ENCODE results near the gene KIF19. TPM values are rescaled to one million over a fixed set of nuclear protein-coding genes. Genes with fewer than 3 reads are reported as not detected.

The KIF19 gene
- total RNA-seq, 1 experiment from 2014 or later: not detected

DNA sequence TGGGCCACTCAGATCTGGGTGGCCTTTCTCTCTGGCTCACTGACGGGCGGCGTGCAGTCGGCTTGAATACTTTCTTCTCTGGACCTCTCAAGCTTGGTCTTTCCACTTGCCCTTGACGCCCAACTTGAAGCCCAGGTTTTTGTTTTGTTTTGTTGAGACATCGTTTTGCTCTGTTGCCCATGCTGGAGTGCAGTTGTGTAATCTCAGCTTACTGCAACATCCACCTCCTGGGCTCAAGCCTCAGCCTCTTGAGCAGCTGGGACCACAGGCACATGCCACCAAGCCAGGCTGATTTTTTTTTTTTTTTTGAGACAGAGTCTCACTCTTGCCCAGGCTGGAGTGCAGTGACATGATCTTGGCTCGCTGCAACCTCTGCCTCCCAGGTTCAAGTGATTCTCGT is 22.7 kb upstream of the KIF19 start:
- DNase-seq (ENCODE audit: low read depth): no peak

DNA sequence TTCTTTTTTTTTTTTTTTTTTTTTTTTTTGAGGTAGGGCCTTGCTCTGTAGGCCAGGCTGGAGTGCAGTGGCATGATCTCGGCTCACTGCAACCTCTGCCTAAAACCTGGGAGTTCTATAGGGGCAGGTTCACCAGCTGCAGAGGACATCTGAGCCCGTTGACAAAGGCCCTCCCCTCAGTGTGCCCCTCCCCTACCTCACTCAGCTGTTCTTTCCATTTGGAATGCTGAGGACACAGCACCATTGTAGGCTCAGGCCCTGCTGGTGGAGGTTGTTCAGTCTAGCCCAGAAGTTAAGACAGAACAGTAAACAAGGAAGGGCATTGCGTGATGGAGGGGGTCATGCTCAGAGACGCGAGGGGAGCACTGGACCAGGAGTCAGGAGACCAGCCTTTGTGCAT is 21.8 kb upstream of the KIF19 start:
- DNase-seq (ENCODE audit: low read depth): no peak

GRCh38 chr17:74305865-74306654 is 20.0 kb upstream of the KIF19 start:
- peak; percentile 10 for DNase-seq (ENCODE audit: low read depth)

GRCh38 chr17:74307984-74308773 is 17.8 kb upstream of the KIF19 start:
- DNase-seq (ENCODE audit: low read depth): peak; percentile 28

- no peak for DNase-seq (ENCODE audit: low read depth)
Measured at GRCh38 chr17:74309902-74310301, 16.1 kb upstream of the KIF19 start.

DNA sequence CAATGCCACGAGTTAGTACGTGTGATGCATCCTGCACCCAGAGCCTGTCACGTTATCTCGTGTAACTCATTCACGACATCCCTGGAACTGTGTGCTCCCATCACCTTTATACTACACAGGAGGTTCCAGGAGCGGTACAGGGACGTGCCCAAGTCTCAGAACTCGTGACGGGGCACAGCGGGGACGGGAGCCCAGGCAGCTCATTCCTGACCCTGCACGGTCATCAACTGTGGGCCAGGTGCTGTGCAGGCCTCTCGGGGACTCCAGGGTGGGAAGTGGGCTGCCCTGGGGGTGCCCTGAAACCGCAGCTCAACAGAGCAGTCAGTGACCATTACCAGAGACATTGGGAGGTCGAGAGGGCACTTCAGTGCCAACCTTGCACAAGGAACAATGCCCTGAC is 11.1 kb upstream of the KIF19 start:
- DNase-seq (ENCODE audit: low read depth): no peak

DNA sequence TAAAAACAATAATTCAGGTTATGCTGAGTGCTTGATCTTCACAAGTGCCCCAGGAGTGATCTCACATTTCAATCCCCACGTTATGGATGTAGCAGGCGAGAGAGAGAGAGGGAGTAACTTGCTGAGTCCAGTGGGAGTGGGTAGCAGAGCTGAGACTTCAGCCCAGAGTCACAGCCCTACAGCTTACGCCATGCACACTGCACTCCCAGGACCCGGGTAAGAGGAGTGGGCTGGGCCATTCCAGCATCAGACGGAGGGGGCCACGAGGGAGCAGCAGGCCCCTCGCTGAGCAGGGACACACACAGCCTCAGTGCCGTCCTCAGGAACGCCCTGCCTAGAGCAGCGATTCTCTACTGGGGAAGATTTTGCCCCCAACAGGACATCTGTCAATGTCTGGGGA is 9.8 kb upstream of the KIF19 start:
- DNase-seq (ENCODE audit: low read depth): no peak

DNA sequence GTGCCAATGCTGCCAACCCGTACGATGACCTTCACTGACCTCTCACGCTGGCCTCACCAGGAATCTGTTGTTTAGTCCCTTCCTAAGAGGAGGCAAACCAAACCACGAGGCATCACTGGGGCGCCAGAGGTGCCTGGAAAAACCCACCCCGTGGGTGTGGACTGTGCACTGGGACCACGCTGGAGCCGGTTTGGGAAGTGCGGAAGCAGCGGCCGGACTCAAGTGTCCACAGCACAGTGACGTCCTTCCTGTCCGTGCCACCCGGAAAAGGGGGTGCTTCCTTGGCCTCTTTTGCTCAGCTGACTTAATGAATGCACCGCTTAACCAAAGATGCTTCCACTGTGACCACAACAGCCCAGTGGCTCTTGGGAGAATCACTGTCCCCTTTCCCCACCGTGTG is 9.0 kb upstream of the KIF19 start:
- no peak for DNase-seq (ENCODE audit: low read depth)

GRCh38 chr17:74318391-74318790 is 7.6 kb upstream of the KIF19 start:
- DNase-seq (ENCODE audit: low read depth): no peak

DNA sequence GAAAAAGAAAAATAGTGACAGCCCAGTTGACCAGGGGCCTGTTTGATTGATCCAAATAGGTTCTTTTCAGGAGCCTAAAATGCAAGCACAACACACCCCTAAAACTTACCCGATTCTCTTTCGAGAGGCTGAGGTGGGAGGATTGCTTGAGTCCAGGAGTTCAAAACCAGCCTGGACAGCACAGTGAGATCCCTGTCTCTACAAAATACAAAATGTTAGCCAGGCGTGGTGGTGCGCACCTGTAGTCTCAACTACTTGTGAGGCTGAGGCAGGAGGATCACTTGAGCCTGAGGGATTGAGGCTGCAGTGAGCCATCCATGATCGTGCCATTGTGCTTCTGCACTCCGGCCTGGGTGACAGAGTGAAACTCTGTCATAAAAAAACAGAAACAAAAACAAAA is 1.5 kb upstream of the KIF19 start:
- no peak for DNase-seq (ENCODE audit: low read depth)

GRCh38 chr17:74325376-74325742 is 667 bp upstream of the KIF19 start:
- DNase-seq (ENCODE audit: low read depth): no peak

GRCh38 chr17:74326506-74326905 is 480 bp downstream of the KIF19 start:
- DNase-seq (ENCODE audit: low read depth): no peak

- DNase-seq (ENCODE audit: low read depth): no peak
Measured at GRCh38 chr17:74328487-74328886, 2.5 kb downstream of the KIF19 start.

DNA sequence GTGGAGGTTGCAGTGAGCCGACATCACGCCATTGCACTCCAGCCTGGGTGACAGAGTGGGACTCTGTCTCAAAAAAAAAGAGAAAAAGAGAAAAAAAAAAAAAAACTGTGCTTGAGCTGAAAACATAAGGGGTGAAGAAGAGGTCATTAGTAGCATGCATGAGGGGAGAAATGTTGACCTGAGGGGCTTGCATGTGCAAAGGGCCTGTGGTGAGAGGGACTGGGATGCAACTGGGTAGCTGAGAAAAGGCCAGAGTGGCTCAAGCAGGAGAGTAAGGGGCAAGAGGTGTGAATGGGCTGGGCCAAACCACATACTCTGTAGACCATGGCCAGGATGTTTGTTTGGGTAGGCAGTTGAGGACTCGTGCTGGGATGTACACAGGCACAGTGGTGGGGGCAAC is 3.4 kb downstream of the KIF19 start:
- DNase-seq (ENCODE audit: low read depth): no peak

DNA sequence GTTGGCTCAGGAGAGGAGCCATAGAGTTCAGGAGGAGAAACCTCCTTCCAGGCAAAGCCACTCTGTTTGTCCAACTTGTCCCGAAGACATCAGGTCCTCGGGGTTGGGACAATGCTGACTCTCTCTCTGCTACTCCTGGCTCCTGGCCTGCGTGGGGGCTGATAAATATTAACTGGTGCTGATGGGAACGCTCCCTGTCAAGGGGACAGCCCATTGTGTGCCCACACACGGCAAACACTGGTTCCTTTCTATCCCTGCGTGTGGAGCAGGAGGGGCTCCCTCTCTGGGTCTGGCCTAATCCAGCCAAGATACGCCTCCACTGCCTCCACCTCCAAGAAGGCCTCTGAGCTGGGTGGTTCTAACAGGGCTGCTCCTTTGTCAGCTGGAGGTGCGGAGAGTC is 4.4 kb downstream of the KIF19 start:
- DNase-seq (ENCODE audit: low read depth): no peak

GRCh38 chr17:74332017-74332650 is 6.1 kb downstream of the KIF19 start:
- no peak for DNase-seq (ENCODE audit: low read depth)

GRCh38 chr17:74332763-74333283 is 6.8 kb downstream of the KIF19 start:
- no peak for DNase-seq (ENCODE audit: low read depth)

GRCh38 chr17:74334393-74335039 is 8.5 kb downstream of the KIF19 start:
- DNase-seq (ENCODE audit: low read depth): peak; percentile 4

DNA sequence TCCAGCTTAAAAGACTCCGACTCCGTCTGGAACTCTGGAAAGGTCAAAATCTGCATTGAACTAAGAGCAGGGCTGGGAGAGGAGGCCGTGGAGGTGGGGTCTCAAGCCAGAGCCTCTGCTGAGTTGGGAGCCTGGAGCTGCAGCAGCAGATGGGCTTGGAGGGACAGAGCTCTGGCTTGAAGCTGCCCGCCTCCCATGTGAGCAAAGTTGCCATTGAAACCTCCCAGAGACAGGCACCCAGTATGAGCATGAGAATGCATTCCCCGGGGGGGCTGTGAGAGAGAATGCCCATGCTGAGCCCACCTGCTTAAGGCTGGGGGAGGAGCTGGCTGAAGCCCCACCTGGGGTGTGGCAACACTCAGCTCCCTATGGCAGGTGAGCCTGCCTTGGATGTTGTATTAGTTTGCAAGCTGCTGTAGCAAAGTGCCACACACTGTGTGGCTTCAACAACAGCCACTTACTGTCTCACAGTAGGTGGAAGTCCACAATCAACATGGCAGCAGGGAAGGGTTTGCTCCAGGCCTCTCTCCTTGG is 9.6 kb downstream of the KIF19 start:
- DNase-seq (ENCODE audit: low read depth): no peak

DNA sequence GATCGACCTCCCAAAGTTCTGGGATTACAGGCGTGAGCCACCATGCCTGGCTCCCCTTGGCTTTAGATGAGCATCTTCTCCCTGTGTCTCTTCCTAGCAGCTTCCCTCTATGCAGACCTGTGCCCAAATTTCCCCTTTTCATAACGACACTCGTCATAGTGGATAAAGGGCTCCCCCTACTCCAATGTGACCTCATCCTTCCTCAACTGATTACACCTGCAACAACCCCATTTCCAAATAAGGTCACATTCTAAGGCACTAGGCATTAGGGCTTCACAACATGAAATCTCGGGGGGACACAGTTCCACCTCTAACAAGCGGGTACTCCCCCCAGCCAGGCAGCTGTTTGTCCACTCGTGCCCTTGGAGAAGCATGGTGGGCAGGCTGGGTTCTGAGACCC is 10.3 kb downstream of the KIF19 start:
- no peak for DNase-seq (ENCODE audit: low read depth)

DNA sequence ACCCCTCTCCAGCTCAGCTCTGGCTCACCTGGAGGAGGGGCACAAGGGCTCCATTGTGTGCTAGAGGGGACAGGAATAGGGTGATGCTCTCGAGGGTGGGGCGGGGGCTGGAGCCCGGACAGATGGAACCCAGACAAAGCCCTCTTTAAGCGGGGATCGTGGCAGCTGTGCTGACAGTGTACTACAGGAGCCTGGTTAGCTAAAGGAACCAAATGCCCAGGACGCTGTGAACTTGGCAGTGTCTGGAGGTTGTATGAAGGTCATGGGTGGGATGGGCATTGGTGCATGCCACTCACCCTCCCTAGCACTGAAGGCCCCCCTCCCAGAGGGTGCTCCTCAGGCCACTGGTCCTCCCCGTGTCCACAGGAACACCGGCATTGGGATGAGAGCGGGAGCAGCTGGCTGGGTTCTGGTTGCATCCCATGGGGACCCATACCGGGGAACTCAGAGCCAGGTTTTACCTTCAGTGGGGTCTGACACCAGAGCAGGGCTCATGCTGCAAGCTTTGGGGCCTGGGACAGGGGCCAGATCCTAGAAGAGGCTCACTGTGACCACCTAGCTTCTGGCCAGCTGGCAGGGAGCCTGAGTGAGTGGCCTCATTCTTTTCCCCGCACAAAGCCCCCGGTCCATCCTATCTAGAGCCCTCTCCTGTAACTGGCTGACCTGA is 11.9 kb downstream of the KIF19 start:
- no peak for DNase-seq (ENCODE audit: low read depth)
